ENCODE data around the gene MRC1.

The MRC1 gene

DNA sequence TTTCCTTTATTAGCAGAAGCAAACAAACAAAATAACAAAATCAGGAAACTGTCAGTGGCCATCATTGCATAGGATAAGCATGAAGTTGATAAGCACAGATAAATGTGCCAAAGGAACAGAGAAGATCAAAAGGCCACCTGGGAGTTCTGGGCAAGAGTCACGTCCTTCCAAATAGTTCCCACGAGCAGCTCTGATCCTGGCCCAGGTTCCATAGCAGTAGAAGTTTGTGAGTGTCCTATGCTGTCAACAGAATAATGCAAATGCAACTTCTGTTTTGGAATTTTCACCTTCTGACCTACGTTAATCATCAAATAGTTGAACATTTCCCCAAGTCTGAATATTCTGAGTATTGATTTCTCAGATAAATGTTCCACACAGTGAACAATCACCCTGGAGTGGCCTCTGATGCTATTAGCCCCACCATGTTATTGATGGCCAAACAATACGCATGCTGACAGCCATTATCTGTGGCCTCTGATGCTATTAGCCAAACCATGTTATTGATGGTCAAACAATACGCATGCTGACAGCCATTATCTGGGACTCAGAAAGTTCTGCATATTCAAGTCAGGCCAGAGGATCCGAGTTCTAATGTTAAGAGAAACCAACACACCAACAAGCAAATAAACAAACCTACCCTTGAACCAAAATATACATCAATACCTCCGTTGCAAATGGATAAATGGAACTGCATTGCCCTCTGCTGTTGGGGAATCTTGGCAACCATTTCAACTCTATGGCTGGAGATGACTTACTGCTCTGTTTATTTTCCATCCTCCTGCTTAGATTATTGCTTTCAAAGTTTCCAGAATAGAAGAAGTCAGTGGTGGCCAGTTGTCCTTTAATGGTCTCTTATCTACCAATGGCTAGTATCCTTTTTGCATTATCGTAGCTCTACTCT, 63.3 kb downstream of the MRC1 start:
- Histone ChIP-seq H3K4me1 (ENCODE audit: control insufficient read depth in 1 of 2, insufficient read depth in 2 of 2, low read length in 2 of 2) (no peaks in the 10 kb centered on the region), H3K9me3 (ENCODE audit: control insufficient read depth in 1 of 2, low read length in 2 of 2) (no peaks in the 10 kb centered on the region), H3K4me3 (ENCODE audit: low read depth in 1 of 2, low read length in 2 of 2) (no peak overlapping the region), H3K27me3 (ENCODE audit: low read depth, low read length) (no peaks in the 10 kb centered on the region), H3K27ac (ENCODE audit: low read length) (no peak overlapping the region), H3K36me3 (ENCODE audit: control insufficient read depth in 1 of 2, insufficient read depth in 2 of 2, low read length in 2 of 2) (no peaks in the 10 kb centered on the region)

DNA sequence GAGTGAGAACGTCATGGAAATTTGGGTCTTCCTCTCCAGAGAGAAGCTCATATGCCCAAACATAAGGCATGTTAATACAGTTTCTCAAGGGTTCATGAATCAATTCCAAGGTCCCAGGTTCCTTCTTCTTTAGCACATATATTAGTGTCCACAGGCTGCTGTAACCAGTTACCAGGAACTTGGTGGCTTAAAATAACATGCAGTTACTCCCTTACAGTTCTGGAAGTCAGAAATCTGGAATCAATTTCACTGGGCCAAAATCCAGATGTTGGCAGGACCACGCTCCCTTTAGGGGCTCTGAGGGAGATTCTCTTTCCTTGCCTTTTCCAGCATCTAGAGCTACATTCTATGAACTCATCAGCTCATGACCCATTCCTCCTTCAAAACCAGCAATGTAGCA, 64.8 kb downstream of the MRC1 start:
- Histone ChIP-seq H3K4me3 (ENCODE audit: low read depth in 1 of 2, low read length in 2 of 2) (no peak overlapping the region), H3K27ac (ENCODE audit: low read length) (no peak overlapping the region), H3K27me3 (ENCODE audit: low read depth, low read length) (no peaks in the 10 kb centered on the region), H3K36me3 (ENCODE audit: control insufficient read depth in 1 of 2, insufficient read depth in 2 of 2, low read length in 2 of 2) (no peaks in the 10 kb centered on the region), H3K4me1 (ENCODE audit: control insufficient read depth in 1 of 2, insufficient read depth in 2 of 2, low read length in 2 of 2) (no peaks in the 10 kb centered on the region), H3K9me3 (ENCODE audit: control insufficient read depth in 1 of 2, low read length in 2 of 2) (no peaks in the 10 kb centered on the region)

DNA sequence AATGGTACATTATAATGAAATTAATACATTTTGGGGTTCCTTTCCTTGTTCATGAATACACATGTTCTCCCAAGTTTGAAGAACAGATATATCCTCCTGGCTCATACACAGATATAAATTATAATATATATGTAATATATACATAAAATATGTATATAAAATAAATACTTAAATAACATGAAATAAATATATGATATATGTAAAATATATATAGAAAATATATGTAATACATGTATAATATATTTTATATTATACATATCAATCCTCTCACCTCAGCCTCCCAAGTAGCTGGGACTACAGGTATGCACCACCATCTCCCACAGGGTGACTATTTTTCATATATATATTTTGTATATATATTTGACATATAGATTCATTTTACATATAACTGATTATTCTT, 68.0 kb downstream of the MRC1 start:
- no peak overlapping the region for H3K4me3 ChIP-seq (ENCODE audit: low read depth in 1 of 2, low read length in 2 of 2)
- no peak overlapping the region for H3K27ac ChIP-seq (ENCODE audit: low read length)
- no peaks in the 10 kb centered on the region for H3K9me3 ChIP-seq (ENCODE audit: control insufficient read depth in 1 of 2, low read length in 2 of 2)
- no peaks in the 10 kb centered on the region for H3K36me3 ChIP-seq (ENCODE audit: control insufficient read depth in 1 of 2, insufficient read depth in 2 of 2, low read length in 2 of 2)
- no peaks in the 10 kb centered on the region for H3K27me3 ChIP-seq (ENCODE audit: low read depth, low read length)
- H3K4me1 ChIP-seq (ENCODE audit: control insufficient read depth in 1 of 2, insufficient read depth in 2 of 2, low read length in 2 of 2): no peaks in the 10 kb centered on the region

DNA sequence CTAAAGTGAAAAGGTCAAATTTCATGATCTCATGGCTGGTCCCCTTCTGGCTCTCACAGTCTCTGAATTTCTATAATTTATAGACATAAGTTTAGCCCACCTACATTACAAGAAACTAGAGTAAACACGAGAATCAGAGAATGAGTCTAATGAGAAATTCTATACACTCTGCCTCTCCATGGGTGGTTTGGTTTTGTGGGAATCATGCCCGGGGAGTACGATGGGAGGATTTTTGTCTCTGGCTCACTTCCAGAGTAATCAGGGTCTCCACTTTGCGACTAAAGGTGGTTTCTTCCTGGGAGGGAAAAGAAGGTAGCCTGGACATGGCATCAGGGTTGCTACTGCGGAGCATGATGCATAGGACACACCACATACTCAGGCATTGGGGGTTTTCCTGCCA, 69.7 kb downstream of the MRC1 start:
- no peaks in the 10 kb centered on the region for H3K4me1 ChIP-seq (ENCODE audit: control insufficient read depth in 1 of 2, insufficient read depth in 2 of 2, low read length in 2 of 2)
- H3K36me3 ChIP-seq (ENCODE audit: control insufficient read depth in 1 of 2, insufficient read depth in 2 of 2, low read length in 2 of 2): no peaks in the 10 kb centered on the region
- H3K27me3 ChIP-seq (ENCODE audit: low read depth, low read length): no peaks in the 10 kb centered on the region
- H3K4me3 ChIP-seq (ENCODE audit: low read depth in 1 of 2, low read length in 2 of 2): no peak overlapping the region
- H3K9me3 ChIP-seq (ENCODE audit: control insufficient read depth in 1 of 2, low read length in 2 of 2): no peaks in the 10 kb centered on the region
- H3K27ac ChIP-seq (ENCODE audit: low read length): no peak overlapping the region

DNA sequence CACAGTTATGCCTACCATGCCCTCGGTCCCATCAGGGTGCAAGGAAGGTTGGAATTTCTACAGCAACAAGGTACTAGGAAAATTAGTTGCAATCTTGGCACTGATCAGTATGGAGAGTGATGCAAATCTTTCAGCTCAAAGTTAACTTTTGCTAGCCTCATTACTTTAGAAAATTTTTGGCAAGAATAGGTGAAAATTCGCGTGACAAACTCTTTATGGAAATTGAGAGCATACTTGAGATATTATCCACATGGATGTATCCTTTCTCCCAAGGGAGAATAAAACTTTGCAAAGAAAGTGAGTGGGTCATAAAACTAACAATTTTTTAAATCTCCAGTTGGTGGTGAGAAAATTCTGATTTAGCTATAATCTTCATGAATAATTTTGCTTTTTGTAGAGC, 71.5 kb downstream of the MRC1 start:
- no peak overlapping the region for H3K27ac ChIP-seq (ENCODE audit: low read length)
- H3K9me3 ChIP-seq (ENCODE audit: control insufficient read depth in 1 of 2, low read length in 2 of 2): no peaks in the 10 kb centered on the region
- H3K27me3 ChIP-seq (ENCODE audit: low read depth, low read length): no peaks in the 10 kb centered on the region
- no peaks in the 10 kb centered on the region for H3K4me1 ChIP-seq (ENCODE audit: control insufficient read depth in 1 of 2, insufficient read depth in 2 of 2, low read length in 2 of 2)
- H3K4me3 ChIP-seq (ENCODE audit: low read depth in 1 of 2, low read length in 2 of 2): no peak overlapping the region
- H3K36me3 ChIP-seq (ENCODE audit: control insufficient read depth in 1 of 2, insufficient read depth in 2 of 2, low read length in 2 of 2): no peaks in the 10 kb centered on the region

DNA sequence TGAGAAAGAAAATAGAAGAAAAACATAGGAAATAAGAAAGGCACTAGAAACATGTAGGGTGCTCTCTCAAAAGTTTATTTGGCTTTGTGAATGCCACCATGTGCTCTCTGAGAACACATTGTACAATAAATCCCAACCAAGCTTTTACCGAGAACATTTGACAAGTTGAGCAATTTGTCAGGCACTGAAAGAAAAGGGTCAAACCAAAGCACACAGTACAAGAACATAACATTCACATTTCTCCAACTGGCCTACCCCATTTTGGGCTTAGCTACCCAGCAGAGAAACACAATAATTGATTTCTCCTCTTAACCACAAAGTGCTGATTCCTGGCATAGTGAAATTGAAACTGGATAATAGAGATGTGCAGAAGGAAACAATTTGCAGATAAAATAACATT, 73.4 kb downstream of the MRC1 start:
- no peak overlapping the region for H3K4me3 ChIP-seq (ENCODE audit: low read depth in 1 of 2, low read length in 2 of 2)
- no peaks in the 10 kb centered on the region for H3K36me3 ChIP-seq (ENCODE audit: control insufficient read depth in 1 of 2, insufficient read depth in 2 of 2, low read length in 2 of 2)
- H3K27ac ChIP-seq (ENCODE audit: low read length): no peak overlapping the region
- no peaks in the 10 kb centered on the region for H3K9me3 ChIP-seq (ENCODE audit: control insufficient read depth in 1 of 2, low read length in 2 of 2)
- no peaks in the 10 kb centered on the region for H3K4me1 ChIP-seq (ENCODE audit: control insufficient read depth in 1 of 2, insufficient read depth in 2 of 2, low read length in 2 of 2)
- H3K27me3 ChIP-seq (ENCODE audit: low read depth, low read length): no peaks in the 10 kb centered on the region

DNA sequence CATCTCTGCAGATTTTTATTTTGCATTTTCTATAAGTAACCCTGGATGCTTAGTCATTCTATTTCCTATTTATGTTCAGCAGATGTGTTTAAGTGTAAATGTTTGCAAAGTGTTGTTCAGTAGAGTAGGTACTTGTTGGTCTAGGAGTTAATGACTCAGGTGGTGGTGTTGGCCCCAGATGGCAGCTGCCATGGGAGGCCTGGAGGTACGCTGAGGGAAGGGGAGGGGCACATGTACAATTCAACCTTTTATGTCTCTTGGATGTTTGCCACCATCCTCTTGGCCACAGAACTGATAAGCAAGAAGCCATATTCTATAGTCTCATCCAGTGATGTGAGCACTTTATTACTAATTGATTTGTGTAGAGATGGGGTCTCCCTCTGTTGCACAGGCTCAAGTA, 74.5 kb downstream of the MRC1 start:
- H3K4me1 ChIP-seq (ENCODE audit: control insufficient read depth in 1 of 2, insufficient read depth in 2 of 2, low read length in 2 of 2): no peaks in the 10 kb centered on the region
- no peaks in the 10 kb centered on the region for H3K9me3 ChIP-seq (ENCODE audit: control insufficient read depth in 1 of 2, low read length in 2 of 2)
- H3K4me3 ChIP-seq (ENCODE audit: low read depth in 1 of 2, low read length in 2 of 2): no peak overlapping the region
- no peaks in the 10 kb centered on the region for H3K36me3 ChIP-seq (ENCODE audit: control insufficient read depth in 1 of 2, insufficient read depth in 2 of 2, low read length in 2 of 2)
- H3K27ac ChIP-seq (ENCODE audit: low read length): no peak overlapping the region
- no peaks in the 10 kb centered on the region for H3K27me3 ChIP-seq (ENCODE audit: low read depth, low read length)

DNA sequence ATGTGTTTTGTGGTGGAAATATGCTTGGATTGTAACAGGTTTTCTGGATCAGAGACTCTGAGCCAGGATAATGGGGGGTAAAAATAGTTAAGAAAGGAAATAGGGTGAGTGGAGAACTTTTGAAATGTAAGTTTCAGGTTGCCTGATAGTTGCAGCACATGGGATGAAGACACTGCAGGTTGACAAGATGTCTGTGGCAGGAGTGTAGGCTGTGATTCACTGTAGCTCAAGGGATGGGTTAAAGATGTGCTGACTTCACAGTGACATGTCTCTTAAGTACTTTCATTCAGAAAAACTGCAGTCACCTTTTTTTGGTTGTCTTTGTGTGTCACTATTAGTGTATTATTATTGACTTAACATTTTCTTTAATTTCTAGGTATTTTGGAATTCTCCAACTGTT, 79.0 kb downstream of the MRC1 start:
- Histone ChIP-seq H3K9me3 (ENCODE audit: control insufficient read depth in 1 of 2, low read length in 2 of 2) (no peaks in the 10 kb centered on the region), H3K4me1 (ENCODE audit: control insufficient read depth in 1 of 2, insufficient read depth in 2 of 2, low read length in 2 of 2) (no peaks in the 10 kb centered on the region), H3K27me3 (ENCODE audit: low read depth, low read length) (no peaks in the 10 kb centered on the region), H3K36me3 (ENCODE audit: control insufficient read depth in 1 of 2, insufficient read depth in 2 of 2, low read length in 2 of 2) (no peaks in the 10 kb centered on the region), H3K27ac (ENCODE audit: low read length) (no peak overlapping the region), H3K4me3 (ENCODE audit: low read depth in 1 of 2, low read length in 2 of 2) (no peak overlapping the region)

DNA sequence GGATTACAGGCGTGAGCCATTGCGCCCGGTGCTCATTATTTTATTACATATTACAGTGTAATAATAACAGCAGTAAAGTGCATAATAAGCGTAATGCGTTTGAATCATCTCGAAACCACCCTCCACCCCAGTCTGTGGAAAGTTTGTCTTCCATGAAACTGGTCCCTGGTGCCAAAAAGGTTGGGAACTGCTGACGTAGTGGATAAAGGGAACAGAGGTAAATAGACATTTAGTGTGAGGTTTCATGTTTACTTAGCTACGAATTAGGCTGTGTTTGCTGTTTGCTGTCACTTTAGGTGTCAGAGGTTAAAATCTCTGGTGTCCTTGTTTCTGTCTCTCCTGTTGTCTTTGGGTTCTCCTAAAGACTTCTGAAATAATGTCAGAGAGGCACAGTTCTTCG, 82.3 kb downstream of the MRC1 start:
- no peak overlapping the region for H3K4me3 ChIP-seq (ENCODE audit: low read depth in 1 of 2, low read length in 2 of 2)
- no peak overlapping the region for H3K27ac ChIP-seq (ENCODE audit: low read length)
- no peaks in the 10 kb centered on the region for H3K9me3 ChIP-seq (ENCODE audit: control insufficient read depth in 1 of 2, low read length in 2 of 2)
- no peaks in the 10 kb centered on the region for H3K27me3 ChIP-seq (ENCODE audit: low read depth, low read length)
- H3K4me1 ChIP-seq (ENCODE audit: control insufficient read depth in 1 of 2, insufficient read depth in 2 of 2, low read length in 2 of 2): no peaks in the 10 kb centered on the region
- no peaks in the 10 kb centered on the region for H3K36me3 ChIP-seq (ENCODE audit: control insufficient read depth in 1 of 2, insufficient read depth in 2 of 2, low read length in 2 of 2)

DNA sequence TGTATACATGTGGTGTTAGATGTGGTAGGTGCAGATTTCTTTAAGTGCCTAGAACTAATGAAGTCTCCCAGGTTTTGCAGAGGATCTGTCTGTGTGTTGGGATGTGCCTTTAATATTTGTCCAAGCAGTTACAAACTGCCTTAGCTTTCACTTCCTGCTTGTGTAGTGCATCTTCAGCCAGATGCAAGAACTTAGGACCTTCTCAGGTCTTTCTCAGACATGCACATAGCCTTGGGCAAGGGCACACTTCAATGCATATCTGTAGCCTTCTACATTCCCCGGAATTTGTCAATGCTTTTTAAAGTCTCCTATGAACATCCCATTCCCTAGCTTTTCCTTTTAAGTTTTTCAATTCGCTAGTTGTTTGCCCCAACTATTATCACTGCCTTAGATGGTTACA, 95.4 kb downstream of the MRC1 start:
- Histone ChIP-seq H3K27ac (ENCODE audit: low read length) (no peak overlapping the region), H3K9me3 (ENCODE audit: control insufficient read depth in 1 of 2, low read length in 2 of 2) (no peaks in the 10 kb centered on the region), H3K27me3 (ENCODE audit: low read depth, low read length) (no peaks in the 10 kb centered on the region), H3K4me3 (ENCODE audit: low read depth in 1 of 2, low read length in 2 of 2) (no peak overlapping the region), H3K4me1 (ENCODE audit: control insufficient read depth in 1 of 2, insufficient read depth in 2 of 2, low read length in 2 of 2) (no peaks in the 10 kb centered on the region), H3K36me3 (ENCODE audit: control insufficient read depth in 1 of 2, insufficient read depth in 2 of 2, low read length in 2 of 2) (no peaks in the 10 kb centered on the region)

DNA sequence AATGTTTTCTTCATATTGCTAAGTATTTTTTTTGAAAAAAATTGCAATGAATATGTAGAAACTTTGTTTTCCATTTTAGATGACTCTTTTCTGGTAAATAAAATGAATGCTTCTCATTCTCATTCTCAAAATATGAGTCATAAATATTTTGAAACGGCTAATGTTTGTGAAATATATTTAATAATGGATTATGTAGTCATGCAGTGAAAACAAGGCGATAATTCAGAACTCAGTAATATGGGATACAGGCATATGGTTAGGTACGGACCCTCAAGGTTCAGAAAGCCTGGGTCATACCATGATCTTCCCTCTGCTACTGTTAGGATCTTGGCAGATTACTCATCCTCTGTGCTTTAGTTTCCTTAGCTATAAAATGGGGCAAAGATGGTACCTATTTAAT, 96.3 kb downstream of the MRC1 start:
- H3K27me3 ChIP-seq (ENCODE audit: low read depth, low read length): no peaks in the 10 kb centered on the region
- no peak overlapping the region for H3K4me3 ChIP-seq (ENCODE audit: low read depth in 1 of 2, low read length in 2 of 2)
- H3K4me1 ChIP-seq (ENCODE audit: control insufficient read depth in 1 of 2, insufficient read depth in 2 of 2, low read length in 2 of 2): peaks cover 0 to 2% of the 10 kb centered on the region in 2 donors
- no peaks in the 10 kb centered on the region for H3K36me3 ChIP-seq (ENCODE audit: control insufficient read depth in 1 of 2, insufficient read depth in 2 of 2, low read length in 2 of 2)
- no peaks in the 10 kb centered on the region for H3K9me3 ChIP-seq (ENCODE audit: control insufficient read depth in 1 of 2, low read length in 2 of 2)
- no peak overlapping the region for H3K27ac ChIP-seq (ENCODE audit: low read length)

DNA sequence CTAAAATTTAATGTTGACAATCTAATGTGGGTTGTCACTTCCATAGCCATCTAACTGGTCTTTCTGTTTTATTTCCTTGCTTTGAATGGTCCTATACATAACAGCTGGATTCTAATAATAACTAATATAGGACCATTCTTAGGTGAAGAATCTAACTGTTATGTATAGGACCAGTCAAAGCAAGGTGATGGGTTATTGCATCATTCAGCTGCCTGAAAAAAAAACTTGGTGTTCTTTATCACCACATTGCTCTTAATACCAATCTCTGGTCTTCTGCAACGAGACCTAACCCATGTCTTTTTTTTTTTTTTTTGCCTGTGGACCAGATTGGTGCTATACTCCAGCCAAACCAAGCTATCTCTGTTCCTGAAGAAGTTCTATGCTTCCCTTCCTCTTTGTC, 96.9 kb downstream of the MRC1 start:
- Histone ChIP-seq H3K27ac (ENCODE audit: low read length) (no peak overlapping the region), H3K4me3 (ENCODE audit: low read depth in 1 of 2, low read length in 2 of 2) (no peak overlapping the region), H3K9me3 (ENCODE audit: control insufficient read depth in 1 of 2, low read length in 2 of 2) (no peaks in the 10 kb centered on the region), H3K36me3 (ENCODE audit: control insufficient read depth in 1 of 2, insufficient read depth in 2 of 2, low read length in 2 of 2) (no peaks in the 10 kb centered on the region), H3K4me1 (ENCODE audit: control insufficient read depth in 1 of 2, insufficient read depth in 2 of 2, low read length in 2 of 2) (peaks cover 0 to 5% of the 10 kb centered on the region in 2 donors), H3K27me3 (ENCODE audit: low read depth, low read length) (no peaks in the 10 kb centered on the region)
